ENCODE measurements around the gene CACNG1. TPM values are rescaled to one million over a fixed set of nuclear protein-coding genes. Genes with fewer than 3 reads are reported as not detected.

CACNG1 gene
- total RNA-seq, 1 donor from 2014 or later: not detected

DNA sequence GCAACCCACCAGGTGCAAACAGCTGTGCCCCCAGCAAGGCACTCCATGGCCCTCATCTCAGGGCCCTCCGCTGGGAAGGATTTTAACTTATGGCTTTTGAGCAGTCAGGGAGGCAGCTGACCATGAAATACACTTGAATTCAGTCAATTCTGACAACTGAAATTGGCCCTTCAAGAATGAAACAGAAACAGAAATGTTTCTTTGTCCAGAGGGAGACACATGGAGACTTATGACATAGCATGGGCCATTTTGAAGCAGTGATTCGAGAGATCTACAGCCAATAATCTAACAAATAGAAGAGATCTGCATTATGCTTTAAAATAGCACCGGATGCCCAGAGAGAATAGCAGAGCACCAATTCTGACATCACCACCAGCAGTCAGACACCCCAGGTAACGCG, 7.5 kb downstream of the CACNG1 start:
- Mint-ChIP-seq H3K36me3 (ENCODE audit: low read depth) (peaks cover 5% of the 10 kb centered on the region), H3K27me3 (no peaks in the 10 kb centered on the region), H3K4me1 (peaks cover 2% of the 10 kb centered on the region), H3K4me3 (no peak overlapping the region), H3K9me3 (peaks cover 22% of the 10 kb centered on the region), H3K27ac (no peak overlapping the region)
- ATAC-seq (ENCODE audit: low read depth): no peak
- intact Hi-C loops (cut with micrococcal nuclease): no loop called here
- ChIA-PET CTCF (no interaction called here), POLR2A (no interaction called here)
- DNase-seq: no peak
- TF ChIP-seq, protein P1, sequence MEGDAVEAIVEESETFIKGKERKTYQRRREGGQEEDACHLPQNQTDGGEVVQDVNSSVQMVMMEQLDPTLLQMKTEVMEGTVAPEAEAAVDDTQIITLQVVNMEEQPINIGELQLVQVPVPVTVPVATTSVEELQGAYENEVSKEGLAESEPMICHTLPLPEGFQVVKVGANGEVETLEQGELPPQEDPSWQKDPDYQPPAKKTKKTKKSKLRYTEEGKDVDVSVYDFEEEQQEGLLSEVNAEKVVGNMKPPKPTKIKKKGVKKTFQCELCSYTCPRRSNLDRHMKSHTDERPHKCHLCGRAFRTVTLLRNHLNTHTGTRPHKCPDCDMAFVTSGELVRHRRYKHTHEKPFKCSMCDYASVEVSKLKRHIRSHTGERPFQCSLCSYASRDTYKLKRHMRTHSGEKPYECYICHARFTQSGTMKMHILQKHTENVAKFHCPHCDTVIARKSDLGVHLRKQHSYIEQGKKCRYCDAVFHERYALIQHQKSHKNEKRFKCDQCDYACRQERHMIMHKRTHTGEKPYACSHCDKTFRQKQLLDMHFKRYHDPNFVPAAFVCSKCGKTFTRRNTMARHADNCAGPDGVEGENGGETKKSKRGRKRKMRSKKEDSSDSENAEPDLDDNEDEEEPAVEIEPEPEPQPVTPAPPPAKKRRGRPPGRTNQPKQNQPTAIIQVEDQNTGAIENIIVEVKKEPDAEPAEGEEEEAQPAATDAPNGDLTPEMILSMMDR (IDR thresholded peaks at IDR 0.05): no peak

DNA sequence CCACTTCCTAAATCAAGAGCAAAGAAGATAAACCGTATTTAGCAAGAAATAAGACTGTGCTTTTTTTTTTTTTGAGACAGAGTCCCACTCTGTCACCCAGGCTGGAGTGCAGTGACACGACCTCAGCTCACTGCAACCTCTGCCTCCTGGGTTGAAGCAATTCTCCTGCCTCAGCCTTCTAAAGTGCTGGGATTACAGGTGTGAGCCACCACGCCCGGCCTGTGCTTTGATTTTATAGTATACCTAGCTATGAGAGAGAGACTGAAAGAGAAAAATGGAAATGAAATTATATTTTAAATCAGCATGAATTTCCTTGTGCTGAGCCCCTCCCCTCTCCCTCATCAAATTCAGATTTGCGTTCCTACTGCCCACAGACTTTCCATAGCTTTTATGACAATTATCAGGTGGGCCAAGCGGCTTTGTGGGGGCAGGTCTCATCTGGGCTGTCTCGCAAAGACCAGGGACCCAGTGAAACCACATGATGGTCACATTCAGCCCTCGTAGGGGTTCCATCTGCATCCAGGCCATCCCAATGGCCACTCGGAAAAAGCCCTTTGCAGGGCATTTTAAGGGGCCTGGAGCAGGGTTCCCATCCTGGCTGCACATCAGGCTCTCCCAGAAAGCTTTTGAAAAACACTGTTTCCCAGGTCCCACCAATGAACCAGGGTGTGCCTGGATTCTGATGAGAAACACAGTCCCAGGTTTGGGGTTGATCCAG, 8.5 kb downstream of the CACNG1 start:
- POLR2A ChIA-PET: no interaction called here
- ATAC-seq (ENCODE audit: low read depth) (no peak), DNase-seq (no peak)
- no peaks in the 10 kb centered on the region for H3K27me3 Mint-ChIP-seq
- peaks cover 2% of the 10 kb centered on the region for H3K4me1 Mint-ChIP-seq
- H3K9me3 Mint-ChIP-seq: peaks cover 12% of the 10 kb centered on the region
- TF ChIP-seq, protein P1 (IDR thresholded peaks at IDR 0.05): no peak
- intact Hi-C loops (cut with micrococcal nuclease): no loop called here
- H3K4me3 Mint-ChIP-seq: no peak overlapping the region
- CTCF ChIA-PET: no interaction called here
- H3K36me3 Mint-ChIP-seq (ENCODE audit: low read depth): peaks cover 5% of the 10 kb centered on the region
- H3K27ac Mint-ChIP-seq: no peak overlapping the region

DNA sequence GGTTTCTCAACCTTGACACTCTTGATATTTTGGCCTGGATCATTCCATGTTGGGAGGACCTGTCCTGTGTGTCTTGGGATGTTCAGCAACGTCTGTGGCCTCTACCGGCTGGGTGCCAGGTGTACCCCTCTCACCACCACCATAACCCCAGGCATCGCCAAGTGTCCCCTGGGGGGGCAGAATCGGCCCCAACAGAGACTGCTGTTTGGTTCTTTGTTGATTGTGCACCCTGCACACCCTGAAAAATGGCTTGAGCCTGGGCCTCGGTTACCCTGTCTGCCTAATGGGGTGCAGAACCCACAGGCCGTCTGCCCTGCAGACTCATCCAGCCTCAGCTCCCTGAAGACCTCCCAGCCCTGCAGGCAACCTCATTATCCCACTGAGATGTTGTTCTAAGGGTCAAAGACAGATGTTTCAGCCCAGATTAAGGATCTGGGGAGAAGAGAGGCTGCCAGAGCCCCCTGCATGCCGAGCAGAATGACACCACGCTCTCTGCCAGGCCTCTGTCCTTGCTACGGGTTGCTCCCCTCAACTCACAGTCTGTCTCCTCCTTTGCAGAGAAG, 9.2 kb downstream of the CACNG1 start:
- Mint-ChIP-seq H3K9me3 (peaks cover 8% of the 10 kb centered on the region), H3K4me3 (no peak overlapping the region), H3K27ac (no peak overlapping the region), H3K4me1 (peaks cover 2% of the 10 kb centered on the region), H3K27me3 (no peaks in the 10 kb centered on the region), H3K36me3 (ENCODE audit: low read depth) (peaks cover 5% of the 10 kb centered on the region)
- no peak for ATAC-seq (ENCODE audit: low read depth)
- POLR2A ChIA-PET: no interaction called here
- TF ChIP-seq, protein P1 (IDR thresholded peaks at IDR 0.05): no peak
- DNase-seq: no peak
- CTCF ChIA-PET: no interaction called here
- intact Hi-C loops (cut with micrococcal nuclease): no loop called here

DNA sequence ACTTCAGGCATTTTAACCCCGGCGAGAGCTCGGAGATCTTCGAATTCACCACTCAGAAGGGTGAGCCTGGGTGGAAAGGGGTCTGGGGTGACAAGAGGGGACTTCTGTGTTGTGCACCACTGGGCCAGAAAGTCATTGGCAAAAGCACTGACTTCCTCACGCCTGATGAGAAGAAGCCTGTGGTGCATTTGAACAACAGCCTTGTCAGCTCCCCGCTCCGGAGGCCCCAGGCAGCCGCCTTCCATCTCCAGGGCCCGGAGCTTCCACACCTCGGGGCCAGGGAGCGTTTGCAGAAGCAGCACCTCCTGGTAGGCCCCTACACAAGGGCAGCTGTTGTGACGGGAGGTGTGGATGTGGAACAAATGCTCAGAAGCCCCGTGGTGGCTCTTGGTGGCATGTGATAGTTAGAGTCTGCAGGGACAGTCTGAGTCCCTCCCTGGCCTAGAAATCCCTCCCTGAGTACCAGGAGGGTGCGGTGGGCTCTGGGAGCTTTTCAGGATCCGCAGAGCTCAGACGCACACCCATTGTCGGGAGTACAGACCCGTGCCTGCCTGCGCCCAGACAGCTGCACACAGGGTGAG, 9.7 kb downstream of the CACNG1 start:
- intact Hi-C loops (cut with micrococcal nuclease): no loop called here
- Mint-ChIP-seq H3K27me3 (no peaks in the 10 kb centered on the region), H3K27ac (no peak overlapping the region), H3K4me1 (peaks cover 2% of the 10 kb centered on the region), H3K36me3 (ENCODE audit: low read depth) (no peaks in the 10 kb centered on the region), H3K4me3 (no peak overlapping the region), H3K9me3 (peaks cover 2% of the 10 kb centered on the region)
- TF ChIP-seq, protein P1 (IDR thresholded peaks at IDR 0.05): no peak
- ATAC-seq (ENCODE audit: low read depth): no peak
- DNase-seq: no peak
- ChIA-PET CTCF (no interaction called here), POLR2A (no interaction called here)

DNA sequence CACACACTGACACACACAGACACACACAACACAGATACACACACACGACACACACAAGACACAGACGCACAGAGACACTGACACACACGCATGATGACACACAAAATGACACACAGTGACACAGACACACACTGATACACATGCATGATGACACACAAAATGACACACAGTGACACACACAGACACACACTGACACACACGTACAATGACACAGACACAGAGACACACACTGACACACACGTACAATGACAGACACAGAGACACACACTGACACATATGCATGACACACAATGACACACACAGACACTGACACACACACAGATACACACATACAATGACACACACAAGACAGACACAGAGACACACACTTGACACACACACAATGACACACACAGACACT, 10.3 kb downstream of the CACNG1 start:
- DNase-seq (no peak), ATAC-seq (ENCODE audit: low read depth) (no peak)
- ChIA-PET CTCF (no interaction called here), POLR2A (no interaction called here)
- H3K4me3 Mint-ChIP-seq: no peak overlapping the region
- intact Hi-C loops (cut with micrococcal nuclease): no loop called here
- TF ChIP-seq, protein P1 (IDR thresholded peaks at IDR 0.05): no peak
- H3K36me3 Mint-ChIP-seq (ENCODE audit: low read depth): no peaks in the 10 kb centered on the region
- H3K27ac Mint-ChIP-seq: no peak overlapping the region
- H3K27me3 Mint-ChIP-seq: no peaks in the 10 kb centered on the region
- no peaks in the 10 kb centered on the region for H3K9me3 Mint-ChIP-seq
- H3K4me1 Mint-ChIP-seq: peaks cover 2% of the 10 kb centered on the region

Measured in activated B cell treated with CpG ODN at 0.5 μM for 24 hours (primary cell).